GM10248 (cell line): ENCODE measurements around the gene ARHGEF1.

ENCODE experiments used
- CTCF ChIA-PET: fragments of 300-600 bp; sonication (Branson Sonifier 250); formaldehyde crosslinking; extraction: SDS; loops from one replicate; lab custom pipeline; 2021; ENCODE audit warnings: antibody characterized with exemption; lab: Yijun Ruan, JAX
- POLR2A ChIA-PET: fragments of 350-650 bp; sonication (Branson Sonifier 250); formaldehyde crosslinking; extraction: SDS; loops from one replicate; lab custom pipeline; 2020; ENCODE audit warnings: antibody characterized with exemption; lab: Yijun Ruan, JAX
- DNase-seq: peaks from one replicate; pipeline ENCODE4 v3.0.0; 2012; ENCODE audit errors: extremely low spot score
- CTCF ChIP-seq: IDR thresholded peaks from 2 replicates; pipeline ENCODE4 v1.5.1; 2012; ENCODE audit warnings: mild to moderate bottlenecking, low read depth; ENCODE audit errors: extremely low read depth, missing control alignments, control extremely low read depth

The ARHGEF1 gene

DNA sequence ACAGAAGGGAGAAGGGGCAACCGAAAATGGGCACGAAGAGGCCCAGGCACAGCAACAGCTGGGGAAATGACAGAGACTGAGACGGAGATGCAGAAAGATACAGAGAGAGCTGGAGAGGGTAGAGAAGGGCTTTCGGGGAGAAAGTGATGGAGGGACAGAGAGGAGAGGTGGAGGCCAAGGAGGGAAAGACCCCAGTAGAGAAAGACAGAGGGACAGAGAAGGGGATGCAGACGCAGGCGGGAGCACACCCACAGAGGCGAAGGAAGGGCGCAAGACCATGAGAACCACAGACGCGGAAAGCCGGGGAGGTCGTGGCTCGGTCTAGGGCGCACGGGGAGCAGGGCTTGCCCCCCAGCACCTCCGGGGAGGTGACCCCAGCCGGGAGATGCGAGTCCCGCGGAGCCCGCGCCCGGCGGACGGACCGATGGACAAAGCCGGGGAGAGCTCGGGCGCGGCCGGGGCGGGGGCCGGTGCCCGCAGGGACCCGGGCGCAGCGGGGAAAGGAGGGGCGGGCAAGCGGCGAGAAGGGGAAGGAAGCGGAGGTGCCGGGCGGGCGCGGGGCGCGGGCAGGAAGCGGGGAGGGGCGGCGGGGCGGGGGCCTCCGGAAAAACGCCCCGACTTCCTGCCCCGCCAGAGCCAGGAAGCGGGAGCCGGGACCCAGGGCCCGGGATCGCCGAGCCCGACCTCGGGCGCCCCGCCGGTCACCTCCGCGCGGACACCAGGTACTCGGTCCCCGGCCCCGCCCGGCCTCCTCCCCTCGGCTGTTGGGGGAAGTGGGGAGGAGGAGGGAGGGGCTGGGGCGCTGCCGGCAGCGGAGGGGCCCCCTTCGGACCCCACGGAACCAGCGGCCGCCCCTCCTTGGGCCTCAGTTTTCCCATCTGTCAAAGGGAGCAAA, at the start of gene ARHGEF1:
TSS of gene ARHGEF1 (plus strand) at position 617 of the 895 bp plus-strand sequence. CDS start 4,899 bp downstream, outside the sequence.
- CTCF ChIA-PET, result interaction anchor here (1.0 to 8.2 kb wide), 6 partner anchors 9 to 69 kb away, joined by 3 to 60 read pairs (median 4); partner anchors contain the start of gene RPS19
- DNase-seq, result peak; percentile 61

GRCh38 chr19:41837981-41838708, 44.8 kb upstream of the ARHGEF1 start:
- no peak for DNase-seq
- CTCF ChIA-PET, result interaction anchor here (1.1 to 7.7 kb wide), 6 partner anchors 17 to 197 kb away, joined by 3 to 51 read pairs (median 4); partner anchors contain the start of gene RPS19
- TF ChIP-seq CTCF, result no peak
- POLR2A ChIA-PET, result no interaction called here

More for the DNA sequence above, at the start of gene ARHGEF1:
- TF ChIP-seq CTCF, result no peak
- POLR2A ChIA-PET, result no interaction called here

GRCh38 chr19:41839211-41839610, 43.8 kb upstream of the ARHGEF1 start:
- no peak for TF ChIP-seq CTCF
- CTCF ChIA-PET, result interaction anchor here (0.8 to 2.2 kb wide), 6 partner anchors 18 to 197 kb away, joined by 3 to 7 read pairs (median 4); partner anchors contain the start of genes CEACAM3 and RPS19
- no peak for DNase-seq
- POLR2A ChIA-PET, result no interaction called here

DNA sequence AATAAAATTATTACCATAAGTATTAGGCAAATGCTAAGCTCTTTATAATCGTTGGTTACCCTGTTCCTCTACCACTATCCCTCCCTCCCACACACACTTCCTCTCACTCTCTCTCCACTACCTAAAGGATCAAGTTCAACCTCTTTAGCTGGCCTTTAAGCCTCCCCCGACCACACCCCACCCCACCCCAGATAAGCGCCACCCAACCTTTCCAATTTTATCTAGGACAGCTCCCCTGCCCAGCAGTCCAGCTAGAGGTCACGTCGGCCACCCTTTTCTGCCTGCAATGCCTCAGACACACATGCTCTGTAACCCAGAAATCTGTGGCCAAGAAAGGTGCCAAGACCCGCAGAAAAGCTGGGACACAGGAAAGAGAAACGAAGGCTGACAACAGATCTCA, 39.6 kb upstream of the ARHGEF1 start:
- no peak for TF ChIP-seq CTCF
- CTCF ChIA-PET, result interaction anchor here (1.0 to 1.8 kb wide), 3 partner anchors 9 to 50 kb away, joined by 3 to 6 read pairs (median 4); no protein-coding TSS in a partner anchor
- POLR2A ChIA-PET, result interaction anchor here (0.7 kb wide), 1 partner anchor 11 kb away, joined by 4 read pairs; no protein-coding TSS in a partner anchor
- no peak for DNase-seq

DNA sequence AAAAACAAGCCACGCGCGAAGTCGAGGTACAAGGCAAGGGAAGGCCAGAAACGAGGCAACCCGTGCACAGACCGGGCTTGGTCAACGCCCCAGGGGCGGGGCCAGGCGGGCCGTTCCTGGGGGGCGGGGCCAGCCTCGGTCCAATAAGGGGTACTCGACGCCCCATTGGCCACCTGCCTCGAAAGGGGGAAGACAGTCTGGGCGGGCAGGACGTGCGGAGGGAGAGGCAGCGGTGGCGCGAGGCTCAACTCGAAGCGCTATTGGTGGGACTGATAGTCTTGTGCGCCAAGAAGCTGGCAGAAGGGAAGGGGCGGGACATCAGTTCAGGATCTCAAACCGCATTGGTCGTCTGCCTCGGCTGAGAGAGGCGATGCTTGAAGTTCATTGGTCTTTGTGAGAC, 38.4 kb upstream of the ARHGEF1 start, which contains the start of gene LYPD4:
TSS of gene LYPD4 (minus strand) at position 83 of the 400 bp plus-strand sequence. CDS start 5,398 bp downstream, outside the sequence.
- no peak for DNase-seq
- ChIA-PET CTCF (interaction anchor here (1.8 kb wide), 1 partner anchor 10 kb away, joined by 6 read pairs; no protein-coding TSS in a partner anchor), POLR2A (no interaction called here)
- TF ChIP-seq CTCF, result no peak

DNA sequence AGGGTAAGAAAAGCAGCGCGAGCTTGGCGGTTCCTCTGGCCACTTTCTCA, 38.2 kb upstream of the ARHGEF1 start, which contains the start of gene DMRTC2:
TSS of gene DMRTC2 (plus strand) at position 42 of the 50 bp plus-strand sequence. CDS start 2,387 bp downstream, outside the sequence.
- no peak for TF ChIP-seq CTCF
- DNase-seq, result no peak
- POLR2A ChIA-PET, result no interaction called here
- CTCF ChIA-PET, result no interaction called here
